Measurements from ENCODE around the gene TBC1D2. TPM values are rescaled to one million over a fixed set of nuclear protein-coding genes. Genes with fewer than 3 reads are reported as not detected.

TBC1D2 gene
- total and polyA plus RNA-seq, 2 of the 4 experiments (the other 2 are of a cell fraction): 36.9 to 62.7 TPM

DNA sequence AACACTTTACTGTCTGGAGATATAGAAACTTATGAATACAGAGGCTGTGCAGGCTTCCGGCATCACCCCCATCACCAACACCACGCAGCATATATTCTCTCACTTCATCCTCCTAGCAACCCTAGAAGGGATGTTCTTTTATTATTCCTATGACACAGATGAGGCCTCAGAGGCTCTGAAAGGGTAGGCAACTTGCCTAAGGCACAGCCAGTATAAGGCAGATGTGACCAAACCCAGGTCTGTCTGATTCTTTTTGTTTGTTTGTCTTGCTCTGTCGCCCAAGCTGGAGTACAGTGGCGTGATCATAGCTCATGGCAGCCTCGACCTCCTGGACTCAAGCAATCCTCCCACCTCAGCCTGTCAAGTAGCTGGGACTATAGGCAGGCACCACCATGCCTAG lies 40.2 kb downstream of the TBC1D2 start:
- intact Hi-C loops (cut with micrococcal nuclease): no loop called here
- in situ Hi-C loops (cut with MboI; ENCODE audit: low sequenced_read_pairs): no loop called here
- Histone ChIP-seq H2AK9ac (replicated peaks; ENCODE audit: low read depth, low read length, poor library complexity) (peak overlapping the region; percentile 90), H2AK5ac (ENCODE audit: low read depth, low read length) (0 out of 2 replicates have a peak overlapping the region, but pooled peaks have one; percentile 25), H3K4me1 (ENCODE audit: control insufficient read depth, insufficient read depth, low read length) (peaks cover 11% of the 10 kb centered on the region), H3K36me3 (ENCODE audit: control insufficient read depth, insufficient read depth, low read length) (peaks cover 15% of the 10 kb centered on the region), H4K5ac (ENCODE audit: low read depth, low read length) (no peak overlapping the region), H3K27me3 (ENCODE audit: control insufficient read depth, insufficient read depth, low read length) (no peaks in the 10 kb centered on the region), H3K4me3 (ENCODE audit: insufficient read depth, low read depth, low read length) (no peak overlapping the region), H3K79me1 (ENCODE audit: low read depth in 1 of 2, low read length in 2 of 2) (peaks cover 3 to 51% of the 10 kb centered on the region in 2 experiments), H3K4me2 (ENCODE audit: low read depth, low read length) (no peak overlapping the region), H4K8ac (ENCODE audit: low read depth in 2 of 2, low read length in 2 of 2) (peak overlapping the region in 1 of 2 experiments; percentile 44; a peak in 2 of 4 replicates), H3K9me1 (ENCODE audit: insufficient read depth, low read length) (peaks cover 10% of the 10 kb centered on the region), H2BK15ac (ENCODE audit: low read depth, low read length) (peak overlapping the region; percentile 11; the same call in 1 of the 3 replicates), H2BK20ac (ENCODE audit: low read depth, low read length) (peak overlapping the region; percentile 40), H3K18ac (ENCODE audit: low read depth, low read length) (peak overlapping the region; percentile 43; the same call in 1 of the 2 replicates), H3K14ac (replicated peaks; ENCODE audit: low read depth, low read length) (peak overlapping the region; percentile 76), H3K9me3 (ENCODE audit: control insufficient read depth, insufficient read depth, low read length) (no peaks in the 10 kb centered on the region), H4K91ac (ENCODE audit: insufficient read depth, low read depth, low read length) (no peak overlapping the region; the same call in 1 of the 2 replicates), H3K4ac (ENCODE audit: low read depth, low read length) (peak overlapping the region; percentile 87), H3K56ac (ENCODE audit: extremely low read depth, insufficient read depth, low read length) (no peak overlapping the region), H3K27ac (ENCODE audit: insufficient read depth, low read length) (no peak overlapping the region; the same call in 1 of the 2 replicates), H3K9ac (ENCODE audit: low read depth, low read length) (no peak overlapping the region), H4K20me1 (ENCODE audit: insufficient read depth, low read length) (no peaks in the 10 kb centered on the region), H2BK5ac (ENCODE audit: low read depth, low read length, poor library complexity, severe bottlenecking) (peak overlapping the region; percentile 48), H2BK120ac (ENCODE audit: low read depth, low read length) (peak overlapping the region; percentile 59), H3K23ac (ENCODE audit: low read depth, low read length) (peak overlapping the region; percentile 63; the same call in 1 of the 2 replicates), H2AFZ (replicated peaks; ENCODE audit: low read length, poor library complexity) (peak overlapping the region; percentile 38)
- ChIA-PET POLR2A (ENCODE audit: unreplicated experiment) (no interaction called here), CTCF (interaction anchor here (0.6 to 0.8 kb wide), 2 partner anchors 12 to 273 kb away, joined by 3 read pairs; no protein-coding TSS in a partner anchor)
- WGBS, 2 experiments (ENCODE audit: extremely low coverage in 2 of 2, insufficient read length in 1 of 2): 0% methylated on average over 1 of the region's 5 CpGs; no CpG with 5 or more reads in 1 of the 2 experiments
- no TSS peak for BruUV-seq (replicated peaks)
- DNase-seq: peak; percentile 65
- dilution Hi-C loops (cut with HindIII; ENCODE audit: low sequenced_read_pairs, unreplicated experiment): no loop called here
- TF ChIP-seq NFE2L2 (IDR thresholded peaks at IDR 0.05; ENCODE audit: low read depth, low read length): no peak
- no peak for TF ChIP-seq CHD1 (IDR thresholded peaks at IDR 0.05; ENCODE audit: low read depth, low read length)
- TF ChIP-seq RFX5 (IDR thresholded peaks at IDR 0.05; ENCODE audit: low read depth, low read length): no peak
- no peak for TF ChIP-seq RAD21 (IDR thresholded peaks at IDR 0.05; ENCODE audit: low read length)
- no peak for TF ChIP-seq MAZ (IDR thresholded peaks at IDR 0.05; ENCODE audit: borderline replicate concordance, low read depth, low read length)
- TF ChIP-seq SMC3 (IDR thresholded peaks at IDR 0.05; ENCODE audit: low read depth, low read length): no peak
- no peak for TF ChIP-seq BHLHE40 (IDR thresholded peaks at IDR 0.05; ENCODE audit: low read depth, low read length)
- no peak for TF ChIP-seq MXI1 (IDR thresholded peaks at IDR 0.05; ENCODE audit: borderline replicate concordance, low read depth, low read length)
- TF ChIP-seq, protein P1, sequence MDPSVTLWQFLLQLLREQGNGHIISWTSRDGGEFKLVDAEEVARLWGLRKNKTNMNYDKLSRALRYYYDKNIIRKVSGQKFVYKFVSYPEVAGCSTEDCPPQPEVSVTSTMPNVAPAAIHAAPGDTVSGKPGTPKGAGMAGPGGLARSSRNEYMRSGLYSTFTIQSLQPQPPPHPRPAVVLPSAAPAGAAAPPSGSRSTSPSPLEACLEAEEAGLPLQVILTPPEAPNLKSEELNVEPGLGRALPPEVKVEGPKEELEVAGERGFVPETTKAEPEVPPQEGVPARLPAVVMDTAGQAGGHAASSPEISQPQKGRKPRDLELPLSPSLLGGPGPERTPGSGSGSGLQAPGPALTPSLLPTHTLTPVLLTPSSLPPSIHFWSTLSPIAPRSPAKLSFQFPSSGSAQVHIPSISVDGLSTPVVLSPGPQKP (IDR thresholded peaks at IDR 0.05; ENCODE audit: borderline replicate concordance, low read depth, low read length): no peak
- TF ChIP-seq FOS (IDR thresholded peaks at IDR 0.05; ENCODE audit: low read depth, low read length): no peak
- no peak for TF ChIP-seq CEBPB (IDR thresholded peaks at IDR 0.05; ENCODE audit: low read depth, low read length)
- TF ChIP-seq POLR2A (IDR thresholded peaks at IDR 0.05; ENCODE audit: low read depth, low read length): no peak
- TF ChIP-seq, protein P2, sequence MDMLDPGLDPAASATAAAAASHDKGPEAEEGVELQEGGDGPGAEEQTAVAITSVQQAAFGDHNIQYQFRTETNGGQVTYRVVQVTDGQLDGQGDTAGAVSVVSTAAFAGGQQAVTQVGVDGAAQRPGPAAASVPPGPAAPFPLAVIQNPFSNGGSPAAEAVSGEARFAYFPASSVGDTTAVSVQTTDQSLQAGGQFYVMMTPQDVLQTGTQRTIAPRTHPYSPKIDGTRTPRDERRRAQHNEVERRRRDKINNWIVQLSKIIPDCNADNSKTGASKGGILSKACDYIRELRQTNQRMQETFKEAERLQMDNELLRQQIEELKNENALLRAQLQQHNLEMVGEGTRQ (IDR thresholded peaks at IDR 0.05; ENCODE audit: low read depth, low read length): no peak
- TF ChIP-seq, protein P3, sequence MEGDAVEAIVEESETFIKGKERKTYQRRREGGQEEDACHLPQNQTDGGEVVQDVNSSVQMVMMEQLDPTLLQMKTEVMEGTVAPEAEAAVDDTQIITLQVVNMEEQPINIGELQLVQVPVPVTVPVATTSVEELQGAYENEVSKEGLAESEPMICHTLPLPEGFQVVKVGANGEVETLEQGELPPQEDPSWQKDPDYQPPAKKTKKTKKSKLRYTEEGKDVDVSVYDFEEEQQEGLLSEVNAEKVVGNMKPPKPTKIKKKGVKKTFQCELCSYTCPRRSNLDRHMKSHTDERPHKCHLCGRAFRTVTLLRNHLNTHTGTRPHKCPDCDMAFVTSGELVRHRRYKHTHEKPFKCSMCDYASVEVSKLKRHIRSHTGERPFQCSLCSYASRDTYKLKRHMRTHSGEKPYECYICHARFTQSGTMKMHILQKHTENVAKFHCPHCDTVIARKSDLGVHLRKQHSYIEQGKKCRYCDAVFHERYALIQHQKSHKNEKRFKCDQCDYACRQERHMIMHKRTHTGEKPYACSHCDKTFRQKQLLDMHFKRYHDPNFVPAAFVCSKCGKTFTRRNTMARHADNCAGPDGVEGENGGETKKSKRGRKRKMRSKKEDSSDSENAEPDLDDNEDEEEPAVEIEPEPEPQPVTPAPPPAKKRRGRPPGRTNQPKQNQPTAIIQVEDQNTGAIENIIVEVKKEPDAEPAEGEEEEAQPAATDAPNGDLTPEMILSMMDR (conservative IDR thresholded peaks at IDR 0.05; ENCODE audit: low read depth, low read length): no peak
- TF ChIP-seq MAFK (IDR thresholded peaks at IDR 0.05; ENCODE audit: low read depth, low read length): no peak
- TF ChIP-seq RCOR1 (IDR thresholded peaks at IDR 0.05; ENCODE audit: insufficient replicate concordance, low read length): no peak
- peak; percentile 52 for ATAC-seq (ENCODE audit: low read depth)

Data from IMR-90 (cell line).